ENCODE results near the gene MED12.
A peak's percentile ranks its signal among the peaks of the same experiment; 100 is the strongest.

MED12 gene

GRCh38 chrX:71107762-71108360 lies 10.5 kb upstream of the MED12 start:
- no peak for DNase-seq (ENCODE audit: low read depth)

GRCh38 chrX:71109051-71109450 lies 9.3 kb upstream of the MED12 start:
- no peak for DNase-seq (ENCODE audit: low read depth)

GRCh38 chrX:71111141-71111843 lies 7.1 kb upstream of the MED12 start, which contains the start of gene IL2RG:
Gene IL2RG, minus strand, starts transcription at chrX:71111577. Its CDS starts 38 bp downstream, at chrX:71111539.
- DNase-seq (ENCODE audit: low read depth) = no peak

GRCh38 chrX:71111921-71112431 lies 6.4 kb upstream of the MED12 start:
- DNase-seq (ENCODE audit: low read depth) = no peak

- DNase-seq (ENCODE audit: low read depth) = no peak
Measured at GRCh38 chrX:71117358-71117757, 1.0 kb upstream of the MED12 start.

- DNase-seq (ENCODE audit: low read depth) = no peak
Measured at GRCh38 chrX:71118985-71119535, 664 bp downstream of the MED12 start.

- peak; percentile 47 for DNase-seq (ENCODE audit: low read depth)
Measured at GRCh38 chrX:71128166-71128833, 9.9 kb downstream of the MED12 start.

- DNase-seq (ENCODE audit: low read depth) = peak; percentile 53
Measured at GRCh38 chrX:71128915-71129765, 10.7 kb downstream of the MED12 start.

- DNase-seq (ENCODE audit: low read depth) = no peak
Measured at GRCh38 chrX:71131510-71131909, 13.1 kb downstream of the MED12 start.

GRCh38 chrX:71140440-71140839 lies 22.0 kb downstream of the MED12 start:
- DNase-seq (ENCODE audit: low read depth) = no peak

- DNase-seq (ENCODE audit: low read depth) = no peak
Measured at GRCh38 chrX:71143508-71143907, 25.1 kb downstream of the MED12 start.

- peak; percentile 2 for DNase-seq (ENCODE audit: low read depth)
Measured at GRCh38 chrX:71144651-71145050, 26.3 kb downstream of the MED12 start, which contains the start of gene NLGN3. Gene NLGN3, plus strand, starts transcription at chrX:71144841. Its CDS starts 2,909 bp downstream, at chrX:71147750.

- peak; percentile 8 for DNase-seq (ENCODE audit: low read depth)
Measured at GRCh38 chrX:71147496-71148277, 29.3 kb downstream of the MED12 start.

- no peak for DNase-seq (ENCODE audit: low read depth)
Measured at GRCh38 chrX:71148278-71148663, 29.9 kb downstream of the MED12 start.

GRCh38 chrX:71151366-71151765 lies 33.0 kb downstream of the MED12 start:
- no peak for DNase-seq (ENCODE audit: low read depth)

- DNase-seq (ENCODE audit: low read depth) = no peak
Measured at GRCh38 chrX:71154196-71154595, 35.8 kb downstream of the MED12 start.

- DNase-seq (ENCODE audit: low read depth) = no peak
Measured at GRCh38 chrX:71154641-71155040, 36.2 kb downstream of the MED12 start.

- DNase-seq (ENCODE audit: low read depth) = no peak
Measured at GRCh38 chrX:71158603-71159002, 40.2 kb downstream of the MED12 start.

- no peak for DNase-seq (ENCODE audit: low read depth)
Measured at GRCh38 chrX:71159335-71159734, 40.9 kb downstream of the MED12 start.

GRCh38 chrX:71160475-71160874 lies 42.1 kb downstream of the MED12 start:
- DNase-seq (ENCODE audit: low read depth) = no peak

GRCh38 chrX:71162981-71163380 lies 44.6 kb downstream of the MED12 start:
- DNase-seq (ENCODE audit: low read depth) = no peak

Data from ELR (cell line).